ENCODE measurements around the gene NTN1.
"Not testable (repeated sequence)": the region's sequence is repeated elsewhere in the genome, so short reads cannot be mapped to it uniquely, and the experiment has no call there.

DNA sequence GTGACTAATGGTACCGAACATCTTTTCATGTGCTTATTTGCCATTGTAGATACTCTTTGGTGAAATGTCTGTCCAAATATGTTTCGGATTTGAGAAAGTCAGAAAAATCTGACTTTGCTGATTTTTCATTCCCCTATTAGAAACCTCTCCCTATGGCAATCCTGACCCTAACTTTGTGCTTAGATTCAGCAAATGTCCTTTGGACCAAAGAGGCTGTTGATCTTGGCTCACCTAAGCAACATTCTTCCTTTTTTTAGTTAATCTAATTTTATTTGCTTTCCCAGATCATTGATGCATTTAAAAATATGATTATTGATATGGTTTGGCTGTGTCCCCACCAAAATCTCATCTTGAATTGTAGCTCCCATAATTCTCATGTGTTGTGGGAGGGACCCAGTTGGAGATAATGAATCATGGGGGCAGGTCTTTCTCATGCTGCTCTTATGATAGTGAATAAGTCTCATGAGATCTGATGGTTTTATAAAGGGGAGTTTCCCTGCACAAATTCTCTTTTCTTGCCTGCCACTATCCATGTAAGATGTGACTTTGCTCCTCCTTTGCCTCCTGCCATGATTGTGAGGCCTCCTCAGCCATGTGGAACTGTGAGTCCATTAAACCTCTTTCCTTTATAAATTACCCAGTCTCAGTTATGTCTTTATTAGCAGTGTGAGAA lies 32.9 kb upstream of the NTN1 start:
- not testable (repeated sequence) for TF ChIP-seq EZH2 (IDR thresholded peaks at IDR 0.05); POLR2AphosphoS5 (IDR thresholded peaks at IDR 0.05; ENCODE audit: borderline replicate concordance, low read depth, low read length)
